ENCODE measurements around the gene B4GALNT4.

DNA sequence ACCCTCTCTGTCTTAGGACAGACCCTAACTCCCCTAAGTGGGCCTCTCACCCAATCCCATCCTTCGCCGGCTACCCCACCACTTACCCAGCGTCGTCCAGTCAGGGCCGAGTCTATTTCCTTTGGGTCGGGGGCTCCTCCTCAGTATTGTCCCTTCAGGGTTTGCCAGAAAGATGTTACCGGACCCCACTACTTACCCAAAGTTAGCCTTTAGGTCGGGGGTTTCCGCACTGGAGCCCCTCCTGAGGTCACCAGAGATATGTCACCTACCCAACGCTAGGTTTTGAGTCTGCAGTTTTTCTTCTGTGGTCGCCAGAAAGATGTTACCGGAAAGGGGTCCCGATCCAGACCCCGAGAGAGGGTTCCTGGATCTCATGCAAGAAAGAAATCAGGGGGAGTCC lies 17.9 kb upstream of the B4GALNT4 start:
- TF ChIP-seq CTCF (conservative IDR thresholded peaks at IDR 0.05 in 1 of 2, IDR thresholded peaks at IDR 0.05 in 1 of 2; ENCODE audit: low read depth in 1 of 2, low read length in 2 of 2) (no peak), EZH2 (IDR thresholded peaks at IDR 0.05; ENCODE audit: low read length, missing control alignments) (no peak)
